Measurements from ENCODE around the gene SAMD1. TPM values are rescaled to one million over a fixed set of nuclear protein-coding genes. Genes with fewer than 3 reads are reported as not detected.
A peak's percentile ranks its signal among the peaks of the same experiment; 100 is the strongest.

Gene SAMD1
- total and polyA plus RNA-seq, 2 of the 13 experiments (the other 11 are each of a cell fraction or from before 2014, with no cell fraction given) = 17.5 to 45.0 TPM

- TF ChIP-seq, protein P1, sequence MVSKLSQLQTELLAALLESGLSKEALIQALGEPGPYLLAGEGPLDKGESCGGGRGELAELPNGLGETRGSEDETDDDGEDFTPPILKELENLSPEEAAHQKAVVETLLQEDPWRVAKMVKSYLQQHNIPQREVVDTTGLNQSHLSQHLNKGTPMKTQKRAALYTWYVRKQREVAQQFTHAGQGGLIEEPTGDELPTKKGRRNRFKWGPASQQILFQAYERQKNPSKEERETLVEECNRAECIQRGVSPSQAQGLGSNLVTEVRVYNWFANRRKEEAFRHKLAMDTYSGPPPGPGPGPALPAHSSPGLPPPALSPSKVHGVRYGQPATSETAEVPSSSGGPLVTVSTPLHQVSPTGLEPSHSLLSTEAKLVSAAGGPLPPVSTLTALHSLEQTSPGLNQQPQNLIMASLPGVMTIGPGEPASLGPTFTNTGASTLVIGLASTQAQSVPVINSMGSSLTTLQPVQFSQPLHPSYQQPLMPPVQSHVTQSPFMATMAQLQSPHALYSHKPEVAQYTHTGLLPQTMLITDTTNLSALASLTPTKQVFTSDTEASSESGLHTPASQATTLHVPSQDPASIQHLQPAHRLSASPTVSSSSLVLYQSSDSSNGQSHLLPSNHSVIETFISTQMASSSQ (IDR thresholded peaks at IDR 0.05; ENCODE audit: low read depth) = peak; percentile 25; the same call in 1 of the 2 replicates
- TF ChIP-seq, protein P1 (CRISPR knock-in tag; IDR thresholded peaks at IDR 0.05; ENCODE audit: borderline replicate concordance) = no peak
- TF ChIP-seq, protein P2, sequence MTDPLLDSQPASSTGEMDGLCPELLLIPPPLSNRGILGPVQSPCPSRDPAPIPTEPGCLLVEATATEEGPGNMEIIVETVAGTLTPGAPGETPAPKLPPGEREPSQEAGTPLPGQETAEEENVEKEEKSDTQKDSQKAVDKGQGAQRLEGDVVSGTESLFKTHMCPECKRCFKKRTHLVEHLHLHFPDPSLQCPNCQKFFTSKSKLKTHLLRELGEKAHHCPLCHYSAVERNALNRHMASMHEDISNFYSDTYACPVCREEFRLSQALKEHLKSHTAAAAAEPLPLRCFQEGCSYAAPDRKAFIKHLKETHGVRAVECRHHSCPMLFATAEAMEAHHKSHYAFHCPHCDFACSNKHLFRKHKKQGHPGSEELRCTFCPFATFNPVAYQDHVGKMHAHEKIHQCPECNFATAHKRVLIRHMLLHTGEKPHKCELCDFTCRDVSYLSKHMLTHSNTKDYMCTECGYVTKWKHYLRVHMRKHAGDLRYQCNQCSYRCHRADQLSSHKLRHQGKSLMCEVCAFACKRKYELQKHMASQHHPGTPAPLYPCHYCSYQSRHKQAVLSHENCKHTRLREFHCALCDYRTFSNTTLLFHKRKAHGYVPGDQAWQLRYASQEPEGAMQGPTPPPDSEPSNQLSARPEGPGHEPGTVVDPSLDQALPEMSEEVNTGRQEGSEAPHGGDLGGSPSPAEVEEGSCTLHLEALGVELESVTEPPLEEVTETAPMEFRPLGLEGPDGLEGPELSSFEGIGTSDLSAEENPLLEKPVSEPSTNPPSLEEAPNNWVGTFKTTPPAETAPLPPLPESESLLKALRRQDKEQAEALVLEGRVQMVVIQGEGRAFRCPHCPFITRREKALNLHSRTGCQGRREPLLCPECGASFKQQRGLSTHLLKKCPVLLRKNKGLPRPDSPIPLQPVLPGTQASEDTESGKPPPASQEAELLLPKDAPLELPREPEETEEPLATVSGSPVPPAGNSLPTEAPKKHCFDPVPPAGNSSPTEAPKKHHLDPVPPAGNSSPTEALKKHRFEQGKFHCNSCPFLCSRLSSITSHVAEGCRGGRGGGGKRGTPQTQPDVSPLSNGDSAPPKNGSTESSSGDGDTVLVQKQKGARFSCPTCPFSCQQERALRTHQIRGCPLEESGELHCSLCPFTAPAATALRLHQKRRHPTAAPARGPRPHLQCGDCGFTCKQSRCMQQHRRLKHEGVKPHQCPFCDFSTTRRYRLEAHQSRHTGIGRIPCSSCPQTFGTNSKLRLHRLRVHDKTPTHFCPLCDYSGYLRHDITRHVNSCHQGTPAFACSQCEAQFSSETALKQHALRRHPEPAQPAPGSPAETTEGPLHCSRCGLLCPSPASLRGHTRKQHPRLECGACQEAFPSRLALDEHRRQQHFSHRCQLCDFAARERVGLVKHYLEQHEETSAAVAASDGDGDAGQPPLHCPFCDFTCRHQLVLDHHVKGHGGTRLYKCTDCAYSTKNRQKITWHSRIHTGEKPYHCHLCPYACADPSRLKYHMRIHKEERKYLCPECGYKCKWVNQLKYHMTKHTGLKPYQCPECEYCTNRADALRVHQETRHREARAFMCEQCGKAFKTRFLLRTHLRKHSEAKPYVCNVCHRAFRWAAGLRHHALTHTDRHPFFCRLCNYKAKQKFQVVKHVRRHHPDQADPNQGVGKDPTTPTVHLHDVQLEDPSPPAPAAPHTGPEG (CRISPR knock-in tag; IDR thresholded peaks at IDR 0.05) = peak; percentile 31; the same call in 1 of the 2 replicates
- TF ChIP-seq ZNF12 (CRISPR knock-in tag; IDR thresholded peaks at IDR 0.05) = no peak
- no peak for TF ChIP-seq MAF1 (CRISPR knock-in tag; IDR thresholded peaks at IDR 0.05; ENCODE audit: borderline replicate concordance)
- TF ChIP-seq, protein P3, sequence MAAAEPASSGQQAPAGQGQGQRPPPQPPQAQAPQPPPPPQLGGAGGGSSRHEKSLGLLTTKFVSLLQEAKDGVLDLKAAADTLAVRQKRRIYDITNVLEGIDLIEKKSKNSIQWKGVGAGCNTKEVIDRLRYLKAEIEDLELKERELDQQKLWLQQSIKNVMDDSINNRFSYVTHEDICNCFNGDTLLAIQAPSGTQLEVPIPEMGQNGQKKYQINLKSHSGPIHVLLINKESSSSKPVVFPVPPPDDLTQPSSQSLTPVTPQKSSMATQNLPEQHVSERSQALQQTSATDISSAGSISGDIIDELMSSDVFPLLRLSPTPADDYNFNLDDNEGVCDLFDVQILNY (CRISPR knock-in tag; conservative IDR thresholded peaks at IDR 0.05) = no peak
- no peak for TF ChIP-seq ZNF775 (CRISPR knock-in tag; IDR thresholded peaks at IDR 0.05; ENCODE audit: borderline replicate concordance)
Measured at GRCh38 chr19:14080887-14081796, 9.4 kb downstream of the SAMD1 start (continued).
